SK-N-SH (cell line): ENCODE data around the gene IGSF3. TPM values are rescaled to one million over a fixed set of nuclear protein-coding genes. Genes with fewer than 3 reads are reported as not detected.
A peak's percentile ranks its signal among the peaks of the same experiment; 100 is the strongest.

Source experiments
- CTCF ChIA-PET: fragments of 300-600, 350-600 bp; formaldehyde crosslinking; extraction: SDS; loops from one replicate; lab custom pipeline; 2021; lab: Yijun Ruan, JAX
- POLR2A ChIA-PET: fragments of 350-600 bp; sonication (Branson Sonifier 250); formaldehyde crosslinking; extraction: SDS; loops from one replicate; lab custom pipeline; 2020; ENCODE audit warnings: antibody characterized with exemption, inconsistent platforms; lab: Yijun Ruan, JAX
- DNase-seq: peaks from one replicate; pipeline ENCODE4 v3.0.0; 2012
- H2AFZ ChIP-seq: fragments of 200-600 bp; sonication (generic); 2 replicates; pipeline ENCODE4 v1.8.1; 2016; ENCODE audit warnings: antibody characterized with exemption, mild to moderate bottlenecking, low read depth
- H3F3A ChIP-seq: fragments of 200-600 bp; sonication (generic); replicated peaks from 2 replicates; pipeline ENCODE3; 2016; ENCODE audit warnings: antibody characterized with exemption, mild to moderate bottlenecking; ENCODE audit not compliant: insufficient read depth
- H3K27ac ChIP-seq, 2 experiments: fragments of 200-500 bp in 1 of 2; fragments of 200-600 bp in 1 of 2; sonication (Bioruptor generic) in 1 of 2; sonication (generic), shearing (Covaris generic) in 1 of 2; 2 replicates each; pipeline versions ENCODE4 v1.5.1 to v1.6.1; 2014 to 2016; ENCODE audit warnings: low read depth in 2 of 2, inconsistent platforms in 1 of 2, low read length in 1 of 2, mild to moderate bottlenecking in 1 of 2, mixed read lengths in 1 of 2
- H3K27me3 ChIP-seq: fragments of 200-600 bp; sonication (generic), shearing (Covaris generic); 2 replicates; pipeline ENCODE4 v1.6.1; 2016; ENCODE audit warnings: mixed run types; ENCODE audit not compliant: insufficient read depth
- H3K36me3 ChIP-seq, 2 experiments: fragments of 200-500 bp in 1 of 2; fragments of 200-600 bp in 1 of 2; sonication (Bioruptor generic) in 1 of 2; sonication (generic) in 1 of 2; replicated peaks in 1 of 2; 2 replicates each; pipeline versions ENCODE3 to v1.5.1; 2014 to 2016; ENCODE audit warnings: low read length in 1 of 2, mild to moderate bottlenecking in 1 of 2; ENCODE audit not compliant: insufficient read depth in 2 of 2, control insufficient read depth in 1 of 2
- H3K4me1 ChIP-seq, 2 experiments: fragments of 200-500 bp in 1 of 2; fragments of 200-600 bp in 1 of 2; sonication (Bioruptor generic) in 1 of 2; sonication (generic), shearing (Covaris generic) in 1 of 2; 2 replicates each; pipeline versions ENCODE4 v1.5.1 to v1.6.1; 2014 to 2016; ENCODE audit warnings: low read depth in 1 of 2, low read length in 1 of 2, mixed run types in 1 of 2; ENCODE audit not compliant: insufficient read depth in 2 of 2, control insufficient read depth in 1 of 2
- H3K4me2 ChIP-seq: fragments of 200-600 bp; sonication (generic), shearing (Covaris generic); 2 replicates; pipeline ENCODE4 v1.6.1; 2017; ENCODE audit warnings: mixed run types
- H3K4me3 ChIP-seq, 2 experiments: fragments of 200-500 bp in 1 of 2; fragments of 200-600 bp in 1 of 2; sonication (Bioruptor generic) in 1 of 2; sonication (generic), shearing (Covaris generic) in 1 of 2; 2 replicates each; pipeline versions ENCODE4 v1.5.1 to v1.8.1; 2014 to 2016; ENCODE audit warnings: low read depth in 2 of 2, inconsistent platforms in 1 of 2, low read length in 1 of 2, mild to moderate bottlenecking in 1 of 2, mixed read lengths in 1 of 2, moderate library complexity in 1 of 2
- H3K79me2 ChIP-seq: fragments of 200-600 bp; sonication (generic); 2 replicates; pipeline ENCODE4 v1.8.1; 2017; ENCODE audit warnings: mild to moderate bottlenecking; ENCODE audit not compliant: insufficient read depth
- H3K9ac ChIP-seq: fragments of 200-600 bp; sonication (generic); 2 replicates; pipeline ENCODE4 v1.6.1; 2017; ENCODE audit warnings: mixed run types
- H3K9me2 ChIP-seq: fragments of 200-600 bp; sonication (generic); 2 replicates; pipeline ENCODE4 v1.6.1; 2017; ENCODE audit warnings: mixed run types
- H3K9me3 ChIP-seq: fragments of 200-600 bp; sonication (generic); 2 replicates; pipeline ENCODE4 v1.6.1; 2017; ENCODE audit warnings: mixed run types, mild to moderate bottlenecking, moderate library complexity
- H4K20me1 ChIP-seq: fragments of 200-600 bp; sonication (generic); 2 replicates; pipeline ENCODE4 v1.6.1; 2017; ENCODE audit warnings: mild to moderate bottlenecking, mixed run types; ENCODE audit not compliant: insufficient read depth
- CHD2 ChIP-seq: fragments of 150-350 bp; IDR thresholded peaks from 2 replicates; pipeline ENCODE4 v1.6.1; 2018; ENCODE audit warnings: low read length; ENCODE audit not compliant: partially characterized antibody
- CTCF ChIP-seq: fragments of 200-600 bp; sonication (generic); IDR thresholded peaks from 2 replicates; pipeline ENCODE4 v1.6.1; 2017; ENCODE audit warnings: antibody characterized with exemption, mild to moderate bottlenecking, moderate library complexity
- ELF1 ChIP-seq: IDR thresholded peaks from 2 replicates; pipeline ENCODE4 v1.4.0; 2012
- EZH2phosphoT487 ChIP-seq: fragments of 200-600 bp; sonication (generic); IDR thresholded peaks from 2 replicates; pipeline ENCODE4 v1.6.1; 2017; ENCODE audit warnings: low read depth, mixed run types, mild to moderate bottlenecking, antibody characterized with exemption, moderate library complexity, borderline replicate concordance
- FOXM1 ChIP-seq: IDR thresholded peaks from 2 replicates; pipeline ENCODE4 v1.4.0; 2012; ENCODE audit warnings: low read depth, mild to moderate bottlenecking
- GABPA ChIP-seq: IDR thresholded peaks from 2 replicates; pipeline ENCODE4 v1.4.0; 2012; ENCODE audit warnings: low read depth, mild to moderate bottlenecking
- IRF3 ChIP-seq: fragments of 150-350 bp; IDR thresholded peaks from 2 replicates; pipeline ENCODE4 v1.6.1; 2016; ENCODE audit warnings: mild to moderate bottlenecking, low read depth, low read length
- MAX ChIP-seq: IDR thresholded peaks from 2 replicates; pipeline ENCODE4 v1.4.0; 2012; ENCODE audit warnings: low read depth
- MEF2A ChIP-seq: IDR thresholded peaks from 2 replicates; pipeline ENCODE4 v1.4.0; 2012; ENCODE audit warnings: low read depth, borderline replicate concordance
- MXI1 ChIP-seq: IDR thresholded peaks from 2 replicates; pipeline ENCODE4 v1.6.1; 2012; ENCODE audit warnings: mild to moderate bottlenecking, low read depth, low read length, improper control_type of control experiment
- NFIC ChIP-seq: IDR thresholded peaks from 2 replicates; pipeline ENCODE4 v1.4.0; 2012; ENCODE audit warnings: borderline replicate concordance
- PBX3 ChIP-seq: IDR thresholded peaks from 2 replicates; pipeline ENCODE4; 2012
- RAD21 ChIP-seq: IDR thresholded peaks from 2 replicates; pipeline ENCODE4 v1.6.1; 2012; ENCODE audit warnings: mild to moderate bottlenecking, low read length
- RCOR1 ChIP-seq: fragments of 150-350 bp; IDR thresholded peaks from 2 replicates; pipeline ENCODE4 v1.6.1; 2017; ENCODE audit warnings: antibody characterized with exemption, low read length
- RFX5 ChIP-seq: IDR thresholded peaks from 2 replicates; pipeline ENCODE4 v1.6.1; 2012; ENCODE audit warnings: mild to moderate bottlenecking, improper control_type of control experiment, low read length
- RXRA ChIP-seq: IDR thresholded peaks from 2 replicates; pipeline ENCODE4 v1.4.0; 2012; ENCODE audit warnings: low read depth, mild to moderate bottlenecking, borderline replicate concordance
- SIN3A ChIP-seq: IDR thresholded peaks from 2 replicates; pipeline ENCODE4 v1.6.1; 2012; ENCODE audit warnings: low read depth, mild to moderate bottlenecking, low read length, moderate library complexity, borderline replicate concordance
- SMC3 ChIP-seq: IDR thresholded peaks from 2 replicates; pipeline ENCODE4 v1.6.1; 2012; ENCODE audit warnings: low read depth, low read length, improper control_type of control experiment
- TAF1 ChIP-seq: IDR thresholded peaks from 2 replicates; pipeline ENCODE4 v1.6.1; 2012; ENCODE audit warnings: low read depth, mild to moderate bottlenecking, low read length, moderate library complexity, borderline replicate concordance
- WGBS: methylation state at CpG from one replicate; pipeline ENCODE4 v1.1.6; 2017; ENCODE audit warnings: low lambda C conversion rate; 5-methylcytosine and 5-hydroxymethylcytosine counted together
- polyA plus RNA-seq, 3 experiments: library from polyadenylated mRNA; depleted of rRNA; stranded (reverse); fragments of >200 nt; gene quantifications; 2 replicates each; pipeline ENCODE4 v1.2.3, GENCODE V29; 2012
- TF ChIP-seq, protein P1 (sequence below): IDR thresholded peaks from 2 replicates; pipeline ENCODE4 v1.6.1; 2012; ENCODE audit warnings: mild to moderate bottlenecking, low read depth, low read length, moderate library complexity
- TF ChIP-seq, protein P2 (sequence below): IDR thresholded peaks from 2 replicates; pipeline ENCODE4 v1.4.0; 2012; ENCODE audit warnings: low read depth, borderline replicate concordance
- TF ChIP-seq, protein P3 (sequence below): IDR thresholded peaks from 2 replicates; pipeline ENCODE4 v1.4.0; 2012; ENCODE audit warnings: low read depth, borderline replicate concordance

The IGSF3 gene
- polyA plus RNA-seq, 1 of the 3 experiments (the other 2 are of a cell fraction): 3.0 TPM

- peak; percentile 55 for DNase-seq
- H3K9me2 ChIP-seq: no peaks in the 10 kb centered on the region
- H3K4me1 ChIP-seq: peaks cover 0 to 42% of the 10 kb centered on the region in 2 experiments; a peak in 3 of 4 replicates
- no peaks in the 10 kb centered on the region for H3K9me3 ChIP-seq
- no peaks in the 10 kb centered on the region; the same call in 1 of the 2 replicates for H3K27me3 ChIP-seq
- H3K79me2 ChIP-seq: no peaks in the 10 kb centered on the region
- H2AFZ ChIP-seq: no peak overlapping the region
- no peak overlapping the region for H3K4me2 ChIP-seq
- WGBS: 26% methylated on average over 4 of the region's 6 CpGs
- no peaks in the 10 kb centered on the region for H3K36me3 ChIP-seq
- H3K27ac ChIP-seq: peak overlapping the region in 1 of 2 experiments; percentile 87; a peak in 2 of 4 replicates
- H4K20me1 ChIP-seq: no peaks in the 10 kb centered on the region
- POLR2A ChIA-PET: interaction anchor here (0.6 to 0.8 kb wide), 2 partner anchors 14 to 152 kb away, joined by 3 read pairs; no protein-coding TSS in a partner anchor
- H3K4me3 ChIP-seq: no peak overlapping the region
- no peak overlapping the region for H3K9ac ChIP-seq
- H3F3A ChIP-seq: no peaks in the 10 kb centered on the region
- CTCF ChIA-PET: interaction anchor here (0.9 to 8.2 kb wide), 7 partner anchors 14 to 414 kb away, joined by 3 to 55 read pairs (median 6); no protein-coding TSS in a partner anchor
- TF ChIP-seq CTCF (no peak), IRF3 (no peak), NFIC (no peak), GABPA (no peak), RCOR1 (peak; percentile 82), PBX3 (no peak), SMC3 (no peak), MXI1 (peak; percentile 68; the same call in 1 of the 2 replicates), RXRA (no peak), RAD21 (peak; percentile 21; the same call in 1 of the 2 replicates), RFX5 (no peak), MAX (no peak), EZH2phosphoT487 (no peak), CHD2 (peak; percentile 59), TAF1 (no peak), MEF2A (no peak), SIN3A (no peak), ELF1 (no peak), FOXM1 (no peak)
- TF ChIP-seq, protein P1, sequence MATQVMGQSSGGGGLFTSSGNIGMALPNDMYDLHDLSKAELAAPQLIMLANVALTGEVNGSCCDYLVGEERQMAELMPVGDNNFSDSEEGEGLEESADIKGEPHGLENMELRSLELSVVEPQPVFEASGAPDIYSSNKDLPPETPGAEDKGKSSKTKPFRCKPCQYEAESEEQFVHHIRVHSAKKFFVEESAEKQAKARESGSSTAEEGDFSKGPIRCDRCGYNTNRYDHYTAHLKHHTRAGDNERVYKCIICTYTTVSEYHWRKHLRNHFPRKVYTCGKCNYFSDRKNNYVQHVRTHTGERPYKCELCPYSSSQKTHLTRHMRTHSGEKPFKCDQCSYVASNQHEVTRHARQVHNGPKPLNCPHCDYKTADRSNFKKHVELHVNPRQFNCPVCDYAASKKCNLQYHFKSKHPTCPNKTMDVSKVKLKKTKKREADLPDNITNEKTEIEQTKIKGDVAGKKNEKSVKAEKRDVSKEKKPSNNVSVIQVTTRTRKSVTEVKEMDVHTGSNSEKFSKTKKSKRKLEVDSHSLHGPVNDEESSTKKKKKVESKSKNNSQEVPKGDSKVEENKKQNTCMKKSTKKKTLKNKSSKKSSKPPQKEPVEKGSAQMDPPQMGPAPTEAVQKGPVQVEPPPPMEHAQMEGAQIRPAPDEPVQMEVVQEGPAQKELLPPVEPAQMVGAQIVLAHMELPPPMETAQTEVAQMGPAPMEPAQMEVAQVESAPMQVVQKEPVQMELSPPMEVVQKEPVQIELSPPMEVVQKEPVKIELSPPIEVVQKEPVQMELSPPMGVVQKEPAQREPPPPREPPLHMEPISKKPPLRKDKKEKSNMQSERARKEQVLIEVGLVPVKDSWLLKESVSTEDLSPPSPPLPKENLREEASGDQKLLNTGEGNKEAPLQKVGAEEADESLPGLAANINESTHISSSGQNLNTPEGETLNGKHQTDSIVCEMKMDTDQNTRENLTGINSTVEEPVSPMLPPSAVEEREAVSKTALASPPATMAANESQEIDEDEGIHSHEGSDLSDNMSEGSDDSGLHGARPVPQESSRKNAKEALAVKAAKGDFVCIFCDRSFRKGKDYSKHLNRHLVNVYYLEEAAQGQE: no peak
- TF ChIP-seq, protein P2, sequence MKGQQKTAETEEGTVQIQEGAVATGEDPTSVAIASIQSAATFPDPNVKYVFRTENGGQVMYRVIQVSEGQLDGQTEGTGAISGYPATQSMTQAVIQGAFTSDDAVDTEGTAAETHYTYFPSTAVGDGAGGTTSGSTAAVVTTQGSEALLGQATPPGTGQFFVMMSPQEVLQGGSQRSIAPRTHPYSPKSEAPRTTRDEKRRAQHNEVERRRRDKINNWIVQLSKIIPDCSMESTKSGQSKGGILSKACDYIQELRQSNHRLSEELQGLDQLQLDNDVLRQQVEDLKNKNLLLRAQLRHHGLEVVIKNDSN: no peak
- TF ChIP-seq, protein P3, sequence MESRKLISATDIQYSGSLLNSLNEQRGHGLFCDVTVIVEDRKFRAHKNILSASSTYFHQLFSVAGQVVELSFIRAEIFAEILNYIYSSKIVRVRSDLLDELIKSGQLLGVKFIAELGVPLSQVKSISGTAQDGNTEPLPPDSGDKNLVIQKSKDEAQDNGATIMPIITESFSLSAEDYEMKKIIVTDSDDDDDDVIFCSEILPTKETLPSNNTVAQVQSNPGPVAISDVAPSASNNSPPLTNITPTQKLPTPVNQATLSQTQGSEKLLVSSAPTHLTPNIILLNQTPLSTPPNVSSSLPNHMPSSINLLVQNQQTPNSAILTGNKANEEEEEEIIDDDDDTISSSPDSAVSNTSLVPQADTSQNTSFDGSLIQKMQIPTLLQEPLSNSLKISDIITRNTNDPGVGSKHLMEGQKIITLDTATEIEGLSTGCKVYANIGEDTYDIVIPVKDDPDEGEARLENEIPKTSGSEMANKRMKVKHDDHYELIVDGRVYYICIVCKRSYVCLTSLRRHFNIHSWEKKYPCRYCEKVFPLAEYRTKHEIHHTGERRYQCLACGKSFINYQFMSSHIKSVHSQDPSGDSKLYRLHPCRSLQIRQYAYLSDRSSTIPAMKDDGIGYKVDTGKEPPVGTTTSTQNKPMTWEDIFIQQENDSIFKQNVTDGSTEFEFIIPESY: no peak
These were observed 40.8 kb upstream of the IGSF3 start for GRCh38 chr1:116708255-116708900.
